ENCODE measurements around the gene OMA1.

The OMA1 gene

DNA sequence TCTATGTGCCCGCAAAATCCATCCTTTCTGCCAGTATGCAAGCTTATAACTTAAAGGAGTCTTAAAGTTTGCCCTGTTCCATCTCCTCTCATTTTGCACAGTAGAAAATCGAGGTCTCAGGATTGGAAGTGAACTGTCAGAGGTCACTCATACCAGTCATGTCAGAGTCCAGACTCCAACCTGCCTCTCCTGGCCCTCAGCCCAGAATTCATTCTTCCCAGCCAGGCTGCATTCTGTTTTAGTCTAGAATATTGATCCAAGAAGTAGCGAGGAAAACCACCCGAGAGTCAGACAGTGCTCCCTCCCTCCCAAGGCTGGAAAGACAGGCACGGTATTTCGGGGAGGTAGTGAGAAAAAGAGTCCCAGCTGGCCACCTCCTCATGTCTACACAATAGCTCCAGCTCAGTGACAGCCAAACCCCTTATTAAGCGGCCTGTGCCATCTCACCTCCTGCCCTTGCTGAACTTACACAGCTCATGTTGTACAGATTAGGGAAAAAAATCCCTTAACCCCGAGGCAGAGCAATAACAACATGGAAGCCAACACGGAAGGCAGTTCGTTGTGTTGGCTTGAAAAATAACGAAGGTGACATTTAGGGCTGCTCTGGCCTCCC lies 89.4 kb downstream of the OMA1 start:
- no peak for DNase-seq

DNA sequence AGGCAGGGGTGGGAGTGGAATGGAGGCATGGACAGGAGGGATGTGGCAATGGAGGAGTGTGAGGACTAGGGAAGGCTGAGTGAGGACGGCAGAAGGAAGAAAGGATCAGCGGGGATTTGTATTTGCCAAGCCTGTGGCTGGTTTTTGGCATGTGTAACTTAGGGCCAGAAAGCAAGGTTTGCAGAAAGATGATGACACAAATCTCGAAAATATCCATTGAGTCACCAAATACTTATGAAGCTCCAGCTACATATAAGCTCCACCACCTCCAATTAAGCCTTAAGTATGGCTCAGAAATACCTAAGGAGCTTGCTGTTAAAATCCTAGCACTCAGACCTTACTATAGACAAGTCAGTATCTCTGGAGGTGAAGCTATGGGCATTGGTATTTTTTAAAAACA lies 90.1 kb downstream of the OMA1 start:
- no peak for DNase-seq

DNA sequence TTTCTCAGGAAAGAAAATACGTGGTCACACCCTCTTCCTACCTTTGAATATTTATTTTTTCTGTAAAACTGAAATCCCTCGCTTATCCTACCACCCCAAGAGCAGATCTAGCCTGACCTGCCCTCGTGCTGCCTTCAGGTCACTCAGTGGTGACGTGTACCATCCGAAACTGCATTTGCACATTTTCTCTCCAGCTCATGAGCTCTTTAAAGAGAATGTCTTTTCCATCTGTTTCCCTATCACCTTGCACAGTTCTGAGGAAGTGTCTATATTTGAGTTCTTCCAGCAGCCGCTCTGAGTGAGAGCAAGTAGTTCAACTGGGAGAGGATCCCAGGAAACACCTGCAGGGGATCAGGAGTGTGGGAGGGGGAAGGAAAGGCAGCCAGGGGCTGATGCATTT lies 91.7 kb downstream of the OMA1 start:
- no peak for DNase-seq

DNA sequence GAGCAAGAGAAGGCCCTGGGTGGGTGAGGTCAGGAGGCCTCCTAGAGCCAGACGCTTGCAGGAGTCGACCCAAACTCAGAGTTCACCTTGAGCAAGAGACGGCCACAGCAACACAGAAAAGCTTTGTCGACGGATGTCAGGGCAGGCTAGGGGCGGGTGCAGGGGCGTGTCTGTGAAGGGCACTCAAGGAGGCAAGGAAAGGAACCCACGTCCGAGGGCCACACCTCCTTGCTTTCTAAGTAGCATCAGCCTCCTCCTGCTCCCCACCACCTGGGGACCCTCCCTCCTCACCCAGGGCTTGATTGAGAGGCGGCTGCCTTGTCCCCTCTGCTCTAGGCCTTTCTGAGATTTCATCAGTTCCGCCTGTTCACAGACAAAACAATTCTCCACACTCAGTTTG lies 92.1 kb downstream of the OMA1 start:
- DNase-seq, result no peak

DNA sequence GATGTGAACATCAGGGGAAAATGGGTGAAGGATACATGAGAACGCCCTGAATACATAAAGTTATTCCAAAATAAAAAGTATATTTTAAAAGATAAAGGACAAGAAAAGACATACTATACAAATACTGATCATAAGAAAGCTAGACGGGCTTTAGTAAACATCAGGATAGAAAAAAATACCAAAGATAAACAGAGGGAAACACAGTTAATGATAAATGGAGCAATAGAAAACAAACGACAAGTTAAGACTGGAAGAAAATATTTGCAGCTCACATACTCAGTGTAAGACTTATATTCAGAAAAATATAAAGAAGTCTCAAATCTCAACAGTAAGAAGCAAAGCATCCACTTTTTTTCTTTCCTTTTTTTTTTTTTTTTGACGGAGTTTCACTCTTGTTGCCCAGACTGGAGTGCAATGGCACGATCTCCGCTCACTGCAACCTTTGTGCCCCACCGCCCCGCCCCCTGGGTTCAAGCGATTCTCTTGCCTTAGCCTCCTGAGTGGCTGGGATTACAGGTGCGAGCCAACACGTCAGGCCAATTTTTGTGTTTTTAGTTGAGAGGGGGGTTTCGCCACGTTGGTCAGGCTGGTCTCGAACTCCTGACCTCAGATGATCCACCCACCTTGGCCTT lies 94.8 kb downstream of the OMA1 start:
- DNase-seq, result no peak

DNA sequence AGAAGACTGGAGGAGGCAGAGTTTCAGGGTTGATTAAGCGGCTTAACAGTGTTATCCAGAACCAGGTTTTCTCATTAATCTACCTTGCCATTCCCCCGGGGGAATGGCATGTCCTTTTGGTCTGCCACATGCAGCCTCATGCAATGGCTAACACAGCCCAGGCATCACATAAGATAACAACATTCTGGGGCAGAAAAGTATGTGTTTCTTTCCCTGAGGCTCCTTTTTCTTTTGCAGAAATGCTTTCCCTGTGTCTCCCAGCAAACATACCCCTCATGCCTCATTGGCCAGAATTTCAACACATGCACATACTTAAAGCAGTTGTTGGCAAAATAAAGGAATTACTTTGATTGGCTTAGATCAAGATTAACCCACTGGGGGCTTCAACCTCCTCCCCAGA lies 98.6 kb downstream of the OMA1 start:
- DNase-seq, result no peak

DNA sequence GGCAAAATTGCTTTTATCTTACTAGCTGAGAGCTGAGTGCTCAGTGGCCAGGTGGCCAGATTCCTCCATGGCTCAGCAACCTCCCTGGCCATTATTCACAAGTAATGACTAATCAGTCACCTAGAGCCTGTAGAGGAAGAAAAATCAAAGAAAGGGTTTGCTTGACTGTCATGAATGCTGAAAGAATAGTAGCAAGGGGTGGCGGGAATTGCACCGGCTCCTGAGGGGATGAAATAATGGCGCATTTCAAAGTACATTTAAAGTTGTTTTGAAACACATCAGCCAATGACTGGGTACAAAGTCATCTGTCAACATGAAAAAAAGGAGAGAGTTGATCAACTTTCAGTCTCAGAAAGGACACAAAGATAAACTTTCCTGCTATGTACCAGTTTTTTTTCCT lies 99.5 kb downstream of the OMA1 start:
- DNase-seq, result no peak

DNA sequence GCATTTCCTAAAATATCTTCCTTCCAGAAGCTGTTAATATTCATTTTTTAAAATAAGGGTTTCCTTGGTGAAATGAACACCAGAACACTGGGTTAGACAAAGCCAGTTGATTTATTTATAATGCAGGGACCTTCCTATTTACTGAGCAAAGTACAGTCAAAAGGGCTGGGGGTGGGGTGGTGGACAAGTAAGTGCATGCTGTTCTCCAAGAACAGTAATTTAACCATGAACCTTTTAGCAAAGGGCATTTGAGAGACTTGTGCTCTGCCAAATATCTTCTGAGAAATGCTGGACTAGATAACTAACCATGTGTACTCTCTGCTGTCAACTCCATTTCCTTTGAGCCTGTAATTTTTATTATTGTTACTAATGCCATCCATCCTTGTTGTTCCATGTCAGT lies 100.2 kb downstream of the OMA1 start:
- no peak for DNase-seq

DNA sequence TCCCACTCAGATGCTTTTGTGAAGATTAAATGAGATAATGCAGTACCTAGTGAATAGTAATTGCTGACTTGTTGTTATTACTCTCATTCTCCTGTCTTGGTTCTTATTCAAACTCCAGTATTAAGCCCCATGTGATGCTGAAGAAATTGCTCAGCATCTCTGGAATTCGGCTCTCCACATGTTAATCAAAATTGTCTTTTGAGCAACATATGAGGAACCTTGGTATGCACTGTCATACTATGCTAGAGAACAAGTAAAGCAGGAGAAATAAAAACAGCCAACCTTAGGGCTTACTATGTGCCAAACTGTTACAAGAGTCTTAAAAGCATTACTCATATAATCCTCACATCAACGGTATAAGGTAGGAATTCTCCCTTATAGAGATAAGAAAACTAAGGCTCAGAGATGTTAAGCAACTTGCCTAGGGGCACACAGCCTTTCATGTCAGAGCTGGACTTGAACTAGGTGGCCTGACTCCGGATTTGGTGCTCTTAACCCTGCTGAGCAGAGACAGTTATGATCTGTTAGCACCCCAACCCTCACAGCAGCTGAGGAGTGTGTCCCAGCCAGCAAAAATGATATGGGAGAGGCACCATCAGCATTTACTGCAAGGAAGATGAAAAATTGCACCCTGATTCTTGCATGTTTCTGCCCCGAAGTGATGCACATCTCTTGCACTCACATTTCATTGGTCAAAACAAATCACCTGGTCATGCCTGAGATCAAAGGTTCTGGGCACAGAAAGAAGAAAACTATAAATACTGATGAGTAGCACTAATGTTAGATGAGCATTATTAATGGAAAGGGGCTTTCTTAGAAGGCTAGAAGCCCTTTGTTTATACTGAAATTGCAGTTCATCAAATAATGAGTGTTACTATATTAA lies 102.3 kb downstream of the OMA1 start:
- no peak for DNase-seq

DNA sequence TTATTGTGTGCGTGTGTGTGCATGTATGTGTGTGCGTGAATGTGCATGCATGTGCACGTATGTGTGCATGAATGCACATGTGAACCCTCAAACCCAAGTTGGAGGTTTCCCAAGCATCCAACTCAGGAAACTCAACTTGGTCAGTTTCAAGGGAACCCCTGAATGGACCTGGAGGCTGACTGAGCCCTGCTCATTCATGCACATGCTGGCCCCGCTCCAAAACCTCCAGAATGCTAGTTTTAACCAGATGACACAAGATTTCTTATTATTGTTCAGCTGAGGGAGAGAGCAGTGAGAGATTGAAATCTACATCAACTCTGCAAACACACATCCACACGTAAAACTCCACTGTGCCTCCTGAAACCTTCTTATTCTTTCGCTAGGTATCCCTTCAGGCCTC lies 104.4 kb downstream of the OMA1 start:
- DNase-seq, result no peak

DNA sequence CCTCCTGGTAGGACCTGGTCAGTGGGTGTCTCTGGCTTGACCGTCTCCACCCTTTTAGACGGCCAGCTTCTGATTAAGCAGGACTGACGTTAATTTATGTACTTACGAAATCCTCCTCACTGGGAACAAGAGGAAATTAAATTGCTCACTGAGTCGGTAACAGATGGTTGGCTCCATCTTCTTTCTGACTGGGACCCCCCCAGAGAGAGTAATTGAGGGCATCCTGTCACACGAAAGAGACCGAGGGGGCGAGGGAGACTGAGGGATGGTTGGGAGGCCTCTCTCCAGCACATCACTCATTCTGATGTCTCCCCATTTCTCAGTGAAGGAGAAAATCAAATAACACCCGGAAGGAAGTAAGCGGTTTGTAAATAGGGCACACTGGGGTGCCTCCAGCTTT lies 104.8 kb downstream of the OMA1 start:
- DNase-seq, result no peak

DNA sequence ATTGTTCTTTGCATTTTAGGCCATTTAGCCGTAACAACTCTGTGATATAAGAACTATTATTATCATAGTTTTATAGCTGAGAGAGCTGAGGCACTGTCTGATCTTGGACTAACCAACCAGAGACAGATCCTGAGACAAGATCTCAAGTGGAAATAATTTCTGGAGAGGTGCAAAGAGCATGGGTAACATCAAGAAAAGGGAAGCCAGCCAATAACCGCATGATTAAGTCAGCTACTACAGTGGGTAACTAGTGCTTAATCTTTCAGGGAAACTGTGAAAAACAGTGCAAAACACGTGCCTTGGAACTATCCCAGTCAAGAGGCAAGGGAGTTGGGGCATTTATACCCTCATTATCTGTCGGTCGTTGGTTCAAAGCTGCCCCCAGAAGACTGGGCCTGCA lies 105.8 kb downstream of the OMA1 start:
- no peak for DNase-seq

DNA sequence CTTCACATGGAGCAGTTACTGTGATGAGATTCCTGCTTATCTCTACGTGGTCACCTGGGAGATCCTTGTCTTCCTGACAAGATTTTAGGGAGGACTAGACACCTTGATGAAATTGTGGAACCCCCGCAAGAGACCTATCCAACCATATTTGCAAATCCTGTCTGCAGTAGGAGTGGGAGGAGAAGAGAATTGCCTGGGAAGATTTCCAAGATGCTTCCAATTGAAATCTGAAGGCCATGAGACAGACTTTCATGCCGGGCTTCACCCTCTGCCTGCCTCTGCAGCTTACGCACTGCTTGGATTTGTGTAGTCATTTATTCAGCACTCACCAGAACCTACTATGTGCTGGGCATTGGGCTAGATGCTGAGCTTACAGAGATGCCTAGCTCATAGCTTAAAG lies 106.6 kb downstream of the OMA1 start:
- DNase-seq, result no peak

DNA sequence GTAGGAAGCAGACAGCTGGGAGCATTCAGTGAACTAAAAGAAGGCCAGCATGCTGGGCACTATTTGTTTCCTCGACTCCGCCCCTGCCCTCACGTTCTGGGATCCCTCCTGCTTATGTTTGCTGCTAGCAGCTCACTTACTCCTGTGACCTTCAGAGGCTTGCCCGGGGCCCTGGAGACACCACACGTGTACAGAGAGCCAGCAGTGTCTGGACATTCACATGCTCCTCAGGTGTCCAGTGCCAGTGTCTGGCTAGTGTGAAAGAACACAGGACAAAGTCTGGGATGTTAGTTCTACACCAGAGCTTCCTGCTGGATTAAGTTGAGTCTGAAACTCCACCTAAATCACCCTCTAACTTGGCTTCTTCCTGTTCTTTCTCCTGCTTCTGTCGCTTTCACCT lies 108.1 kb downstream of the OMA1 start:
- DNase-seq, result no peak

DNA sequence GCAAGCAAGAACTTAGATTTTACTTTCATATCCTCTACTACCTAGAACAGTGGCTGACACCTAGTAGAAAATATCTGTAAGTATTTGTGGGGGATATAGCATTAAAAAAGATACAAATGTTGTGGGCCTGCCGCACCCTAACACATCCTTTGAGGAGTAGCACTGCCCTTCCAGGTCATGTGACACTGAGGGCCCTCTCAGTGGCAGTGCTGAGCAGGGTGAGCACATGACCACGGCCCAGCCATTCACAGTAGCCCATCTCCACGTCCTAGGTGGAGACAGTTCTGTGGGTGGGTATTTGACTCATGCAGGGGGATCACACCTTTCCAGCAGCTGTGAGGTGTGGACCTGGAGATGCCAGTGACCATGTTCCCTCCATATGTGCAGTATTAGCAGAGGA lies 108.9 kb downstream of the OMA1 start:
- DNase-seq, result no peak

DNA sequence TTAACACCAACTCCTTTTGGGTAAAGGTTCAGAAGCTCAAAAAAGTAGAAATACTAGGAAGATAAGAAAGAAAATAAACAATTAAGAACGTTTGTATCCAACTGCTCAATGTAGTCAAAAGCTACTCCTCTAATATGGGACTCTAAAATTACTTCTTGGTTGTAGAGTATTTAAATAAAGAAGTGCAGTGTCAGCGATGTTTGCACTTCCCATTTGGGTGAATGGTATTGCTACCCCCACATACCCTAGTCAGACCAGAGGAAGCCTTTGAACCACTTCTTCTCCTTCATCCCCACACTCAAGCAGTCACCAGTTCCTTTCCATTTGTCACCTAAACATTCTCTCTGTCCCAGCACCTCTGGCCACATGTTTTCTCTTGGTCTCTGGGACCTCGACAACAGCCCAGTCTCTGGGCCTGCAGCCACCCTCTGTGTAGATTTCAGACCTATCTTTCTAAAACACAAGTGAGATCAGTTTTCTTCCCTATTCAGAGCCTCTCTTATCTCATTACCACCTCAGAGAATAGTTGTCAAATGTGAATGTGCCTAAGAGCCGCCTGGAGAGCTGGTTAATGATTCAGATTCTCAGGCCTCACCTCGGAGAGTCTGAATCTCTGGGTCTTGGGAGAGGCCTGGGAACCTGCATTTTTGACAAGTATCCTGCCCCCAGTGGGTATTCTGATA lies 109.8 kb downstream of the OMA1 start:
- no peak for DNase-seq

DNA sequence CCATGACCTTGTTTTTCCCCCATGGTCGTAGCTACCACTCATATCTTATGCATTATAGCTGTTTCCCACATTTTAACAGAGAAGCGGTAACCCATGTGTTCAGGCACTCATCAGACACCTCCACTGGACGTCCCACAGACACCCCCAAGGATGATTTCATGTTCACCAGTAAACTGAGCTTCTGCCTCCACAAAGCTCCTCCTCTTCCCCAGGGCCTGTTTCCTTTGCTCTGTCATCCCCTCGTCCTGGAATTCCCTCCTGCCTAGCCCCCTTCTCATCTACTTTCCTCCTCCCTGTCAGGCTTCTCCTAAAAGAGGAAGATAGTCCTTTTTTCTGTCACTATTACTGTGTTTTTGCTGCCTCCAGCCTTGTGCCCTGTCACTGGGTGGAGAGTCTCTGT lies 111.2 kb downstream of the OMA1 start:
- no peak for DNase-seq

DNA sequence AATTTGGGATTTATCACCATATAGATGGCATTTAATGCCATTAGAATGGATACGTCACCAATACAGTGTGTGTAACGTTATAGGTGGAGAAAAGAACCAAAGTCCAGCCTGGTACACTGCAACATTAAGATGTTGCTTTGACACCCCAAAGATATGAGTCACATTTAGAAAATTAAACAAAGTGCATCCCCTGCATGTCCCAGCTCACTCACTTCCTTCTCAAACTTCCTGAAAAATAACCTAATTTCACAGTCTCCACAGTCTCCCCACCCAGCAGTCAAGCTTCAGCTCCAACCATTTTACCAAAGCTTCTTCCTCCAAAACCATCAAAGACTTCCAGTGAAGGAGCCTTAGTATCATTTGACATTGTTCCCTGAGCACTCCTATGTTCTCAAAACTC lies 111.9 kb downstream of the OMA1 start:
- no peak for DNase-seq

DNA sequence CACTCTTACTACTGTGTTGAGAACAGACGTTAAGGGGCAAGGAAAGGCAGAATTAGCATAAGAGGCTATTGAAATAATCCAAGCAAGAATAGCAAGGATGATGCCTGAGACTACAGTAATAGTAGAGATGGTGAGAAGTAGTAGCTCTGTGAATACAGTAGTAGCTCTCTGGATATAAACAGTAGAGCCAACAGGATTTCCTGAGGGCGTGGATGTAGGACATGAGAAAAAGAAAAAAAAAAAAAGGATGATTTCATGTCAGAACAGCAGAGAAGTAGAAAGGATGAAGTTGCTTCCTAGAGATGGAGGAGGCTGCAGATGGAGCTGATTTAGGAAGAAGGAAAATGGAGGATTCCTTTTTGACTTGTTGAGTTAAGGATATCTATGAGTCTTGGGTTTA lies 112.3 kb downstream of the OMA1 start:
- DNase-seq, result no peak

DNA sequence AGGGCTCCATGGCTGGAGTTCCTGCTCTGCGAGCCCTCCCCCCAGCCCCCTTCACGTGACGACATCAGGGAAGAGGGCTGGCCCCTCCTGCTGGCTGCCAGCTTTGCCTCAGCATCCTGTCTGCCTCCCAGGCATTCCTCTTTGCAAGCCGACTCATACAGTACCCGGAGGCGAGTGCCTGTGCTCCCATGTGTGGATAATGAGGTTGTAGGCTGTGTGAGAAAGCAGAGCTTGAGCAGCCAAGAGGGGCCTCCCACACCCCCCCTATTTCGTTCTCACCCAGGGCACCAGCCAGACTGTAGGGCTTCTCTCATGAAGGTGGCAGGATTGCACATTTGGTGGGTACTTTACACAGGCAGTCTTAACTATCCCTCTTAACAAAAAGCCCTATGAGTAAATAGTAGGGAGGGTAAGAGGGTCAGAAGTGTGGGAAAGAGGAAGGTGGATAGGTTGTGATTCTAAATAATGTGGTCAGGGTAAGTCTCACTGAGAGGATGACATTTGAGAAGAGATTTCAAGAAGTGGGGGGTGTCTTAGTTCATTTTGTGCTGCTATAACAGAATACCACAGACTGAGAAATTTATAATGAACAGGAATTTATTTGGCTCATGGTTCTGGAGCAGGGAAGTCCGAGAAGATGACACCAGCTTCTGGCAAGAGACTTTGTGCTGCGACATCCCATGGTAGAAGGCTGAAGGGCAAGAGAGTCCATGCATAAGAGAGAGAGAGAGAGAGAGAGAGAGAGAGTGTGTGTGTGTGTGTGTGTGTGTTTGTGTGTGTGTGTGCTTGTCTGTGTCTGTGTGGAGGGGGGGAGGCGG lies 113.5 kb downstream of the OMA1 start:
- DNase-seq, result no peak

DNA sequence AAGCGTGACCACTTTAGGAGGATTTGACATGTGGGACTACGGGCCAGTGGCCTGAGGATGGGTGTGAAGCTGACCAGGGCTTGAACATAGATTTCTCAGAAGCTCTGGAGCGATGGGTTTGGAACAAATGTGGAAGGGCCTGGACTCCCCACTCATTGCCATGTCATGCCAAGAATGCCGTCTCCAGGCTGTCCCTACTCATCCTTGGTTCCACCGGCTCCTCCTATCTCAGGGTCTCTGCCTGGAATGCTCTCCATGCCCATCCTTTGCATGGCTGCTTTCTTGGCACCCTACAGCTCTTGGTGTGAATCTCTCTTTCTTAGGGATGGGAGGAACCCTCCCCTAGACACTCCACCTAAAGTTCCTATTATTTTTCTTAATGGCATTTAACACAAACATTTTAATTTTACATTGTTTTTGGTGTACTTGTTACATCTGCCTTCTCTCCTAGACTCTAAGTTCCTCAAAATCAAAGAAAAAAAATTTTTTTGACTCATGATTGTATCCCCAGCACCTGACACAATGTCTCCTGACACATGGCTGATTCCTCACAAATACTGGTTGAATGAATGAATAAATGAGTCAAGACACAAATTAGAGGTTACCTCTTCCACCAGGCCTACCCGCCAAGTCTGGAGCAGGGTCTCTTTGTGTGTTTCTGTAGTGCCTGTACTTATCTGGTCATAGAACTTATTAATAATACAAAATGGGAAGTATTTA lies 114.5 kb downstream of the OMA1 start:
- no peak for DNase-seq

Data from stimulated activated naive CD4-positive, alpha-beta T cell (primary cell).